OCI-LY7 (cell line): Measurements from ENCODE around the gene CRTC1.

ENCODE experiments used
- EZH2phosphoT487 ChIP-seq: fragments of 200-600 bp; sonication (generic); IDR thresholded peaks from 2 replicates; pipeline ENCODE4 v1.6.1; 2018; ENCODE audit warnings: low read depth, borderline replicate concordance, mild to moderate bottlenecking, mixed run types, antibody characterized with exemption, low read length, moderate library complexity, mixed read lengths
- TF ChIP-seq, protein P1 (sequence below): fragments of 200-600 bp; sonication (generic); conservative IDR thresholded peaks from 2 replicates; pipeline ENCODE4 v1.5.1; 2014; ENCODE audit warnings: mild to moderate bottlenecking, antibody characterized with exemption, low read length, moderate library complexity, mixed read lengths

DNA sequence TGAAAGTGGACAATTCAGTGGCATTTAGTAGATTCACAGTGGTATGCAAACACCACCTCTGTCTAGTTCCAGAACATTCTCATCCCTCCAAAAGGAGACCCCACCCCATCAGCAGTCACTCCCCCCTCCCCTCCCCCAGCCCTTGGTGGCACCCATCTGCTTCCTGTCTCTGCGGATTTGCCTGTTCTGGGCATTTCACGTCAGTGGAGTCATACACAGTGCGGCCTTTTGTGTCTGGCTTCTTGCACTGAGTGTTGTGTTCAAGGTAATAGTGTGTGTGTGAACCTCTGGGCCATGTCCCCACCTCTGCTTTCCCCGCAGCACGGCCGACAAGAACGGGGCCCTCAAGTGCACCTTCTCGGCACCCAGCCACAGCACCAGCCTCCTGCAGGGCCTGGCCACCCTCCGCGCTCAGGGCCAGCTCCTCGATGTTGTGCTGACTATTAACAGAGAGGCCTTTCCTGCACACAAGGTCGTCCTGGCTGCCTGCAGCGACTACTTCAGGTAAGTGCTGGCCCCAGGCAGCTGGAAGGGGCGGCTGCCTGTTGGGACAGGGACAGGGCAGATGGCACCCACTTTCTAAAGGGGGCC lies 19.4 kb upstream of the CRTC1 start:
- TF ChIP-seq, protein P1, sequence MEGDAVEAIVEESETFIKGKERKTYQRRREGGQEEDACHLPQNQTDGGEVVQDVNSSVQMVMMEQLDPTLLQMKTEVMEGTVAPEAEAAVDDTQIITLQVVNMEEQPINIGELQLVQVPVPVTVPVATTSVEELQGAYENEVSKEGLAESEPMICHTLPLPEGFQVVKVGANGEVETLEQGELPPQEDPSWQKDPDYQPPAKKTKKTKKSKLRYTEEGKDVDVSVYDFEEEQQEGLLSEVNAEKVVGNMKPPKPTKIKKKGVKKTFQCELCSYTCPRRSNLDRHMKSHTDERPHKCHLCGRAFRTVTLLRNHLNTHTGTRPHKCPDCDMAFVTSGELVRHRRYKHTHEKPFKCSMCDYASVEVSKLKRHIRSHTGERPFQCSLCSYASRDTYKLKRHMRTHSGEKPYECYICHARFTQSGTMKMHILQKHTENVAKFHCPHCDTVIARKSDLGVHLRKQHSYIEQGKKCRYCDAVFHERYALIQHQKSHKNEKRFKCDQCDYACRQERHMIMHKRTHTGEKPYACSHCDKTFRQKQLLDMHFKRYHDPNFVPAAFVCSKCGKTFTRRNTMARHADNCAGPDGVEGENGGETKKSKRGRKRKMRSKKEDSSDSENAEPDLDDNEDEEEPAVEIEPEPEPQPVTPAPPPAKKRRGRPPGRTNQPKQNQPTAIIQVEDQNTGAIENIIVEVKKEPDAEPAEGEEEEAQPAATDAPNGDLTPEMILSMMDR, result no peak
- TF ChIP-seq EZH2phosphoT487, result no peak
